ENCODE results near the gene C6orf62. TPM values are rescaled to one million over a fixed set of nuclear protein-coding genes. Genes with fewer than 3 reads are reported as not detected.
"Not testable (repeated sequence)": the region's sequence is repeated elsewhere in the genome, so short reads cannot be mapped to it uniquely, and the experiment has no call there.

The C6orf62 gene
- total RNA-seq (2021; fragmentation: NEBNext Ultra II Directional; extraction: Animal tissue kit (Norgen Biotek cat#: 25700)), result 100 to 1,000 TPM; 105 to 120 (median 115) TPM
- long read RNA-seq, full-length matches to known transcripts, result 318 of 358 reads
- long read RNA-seq, partial matches to known transcripts, result 7 of 358 reads
- long read RNA-seq, other reads (novel, unspliced or antisense), result 33 of 358 reads

- Mint-ChIP-seq H3K9me3 (no peaks in the 10 kb centered on the region), H3K27me3 (ENCODE audit: insufficient read depth) (peaks cover 16% of the 10 kb centered on the region), H3K36me3 (ENCODE audit: low read depth) (peaks cover 52% of the 10 kb centered on the region), H3K27ac (peak within 1 kb of the TSS; percentile 100), H3K4me3 (peak within 1 kb of the TSS; percentile 96), H3K4me1 (ENCODE audit: low read depth) (peaks cover 51% of the 10 kb centered on the region)
- peak; percentile 38 for DNase-seq
- no peak for TF ChIP-seq CTCF (IDR thresholded peaks at IDR 0.05)
These were observed at the start of gene C6orf62 for GRCh38 chr6:24719125-24719971. C6orf62 (minus strand) TSS chr6:24719154; CDS start chr6:24718668, 486 bp downstream.

- no peak for TF ChIP-seq CTCF (IDR thresholded peaks at IDR 0.05)
- H3K9me3 Mint-ChIP-seq, result no peaks in the 10 kb centered on the region
- H3K27me3 Mint-ChIP-seq (ENCODE audit: insufficient read depth), result no peaks in the 10 kb centered on the region; the same call in 1 of the 2 replicates
- no peak for DNase-seq
- H3K4me1 Mint-ChIP-seq (ENCODE audit: low read depth), result peaks cover 5% of the 10 kb centered on the region
- H3K36me3 Mint-ChIP-seq (ENCODE audit: low read depth), result no peaks in the 10 kb centered on the region
- H3K27ac Mint-ChIP-seq, result no peak overlapping the region
- no peak overlapping the region for H3K4me3 Mint-ChIP-seq
These were observed 49.4 kb upstream of the C6orf62 start for GRCh38 chr6:24768361-24768760.

- DNase-seq, result peak; percentile 35
- no peaks in the 10 kb centered on the region for H3K36me3 Mint-ChIP-seq (ENCODE audit: low read depth)
- no peak overlapping the region for H3K27ac Mint-ChIP-seq
- H3K4me1 Mint-ChIP-seq (ENCODE audit: low read depth), result peaks cover 5% of the 10 kb centered on the region
- no peak overlapping the region for H3K4me3 Mint-ChIP-seq
- TF ChIP-seq CTCF (IDR thresholded peaks at IDR 0.05), result peak; percentile 80
- H3K9me3 Mint-ChIP-seq, result no peaks in the 10 kb centered on the region
- no peaks in the 10 kb centered on the region; the same call in 1 of the 2 replicates for H3K27me3 Mint-ChIP-seq (ENCODE audit: insufficient read depth)
These were observed 47.9 kb upstream of the C6orf62 start for GRCh38 chr6:24766680-24767462.

- H3K4me3 Mint-ChIP-seq; H3K36me3 Mint-ChIP-seq (ENCODE audit: low read depth); H3K27me3 Mint-ChIP-seq (ENCODE audit: insufficient read depth); H3K27ac Mint-ChIP-seq; H3K9me3 Mint-ChIP-seq; DNase-seq; H3K4me1 Mint-ChIP-seq (ENCODE audit: low read depth): not testable (repeated sequence)
These were observed 47.0 kb upstream of the C6orf62 start for GRCh38 chr6:24765968-24766367.

GRCh38 chr6:24764833-24765828 lies 46.2 kb upstream of the C6orf62 start:
- H3K9me3 Mint-ChIP-seq; H3K27ac Mint-ChIP-seq; H3K4me1 Mint-ChIP-seq (ENCODE audit: low read depth); DNase-seq; H3K36me3 Mint-ChIP-seq (ENCODE audit: low read depth); H3K4me3 Mint-ChIP-seq; H3K27me3 Mint-ChIP-seq (ENCODE audit: insufficient read depth): not testable (repeated sequence)

GRCh38 chr6:24763578-24763977 lies 44.6 kb upstream of the C6orf62 start:
- H3K9me3 Mint-ChIP-seq, result no peaks in the 10 kb centered on the region
- no peaks in the 10 kb centered on the region for H3K36me3 Mint-ChIP-seq (ENCODE audit: low read depth)
- TF ChIP-seq CTCF (IDR thresholded peaks at IDR 0.05), result no peak
- no peak for DNase-seq
- no peak overlapping the region for H3K4me3 Mint-ChIP-seq
- H3K4me1 Mint-ChIP-seq (ENCODE audit: low read depth), result peaks cover 5% of the 10 kb centered on the region
- no peaks in the 10 kb centered on the region; the same call in none of the 2 replicates for H3K27me3 Mint-ChIP-seq (ENCODE audit: insufficient read depth)
- no peak overlapping the region for H3K27ac Mint-ChIP-seq

All from HFFc6 (cell line).